ENCODE measurements around the gene ZNF407. TPM values are rescaled to one million over a fixed set of nuclear protein-coding genes. Genes with fewer than 3 reads are reported as not detected.

ZNF407 gene
- total and polyA plus RNA-seq, 2 experiments from 2014 or later: 2.1 to 10.4 TPM

DNA sequence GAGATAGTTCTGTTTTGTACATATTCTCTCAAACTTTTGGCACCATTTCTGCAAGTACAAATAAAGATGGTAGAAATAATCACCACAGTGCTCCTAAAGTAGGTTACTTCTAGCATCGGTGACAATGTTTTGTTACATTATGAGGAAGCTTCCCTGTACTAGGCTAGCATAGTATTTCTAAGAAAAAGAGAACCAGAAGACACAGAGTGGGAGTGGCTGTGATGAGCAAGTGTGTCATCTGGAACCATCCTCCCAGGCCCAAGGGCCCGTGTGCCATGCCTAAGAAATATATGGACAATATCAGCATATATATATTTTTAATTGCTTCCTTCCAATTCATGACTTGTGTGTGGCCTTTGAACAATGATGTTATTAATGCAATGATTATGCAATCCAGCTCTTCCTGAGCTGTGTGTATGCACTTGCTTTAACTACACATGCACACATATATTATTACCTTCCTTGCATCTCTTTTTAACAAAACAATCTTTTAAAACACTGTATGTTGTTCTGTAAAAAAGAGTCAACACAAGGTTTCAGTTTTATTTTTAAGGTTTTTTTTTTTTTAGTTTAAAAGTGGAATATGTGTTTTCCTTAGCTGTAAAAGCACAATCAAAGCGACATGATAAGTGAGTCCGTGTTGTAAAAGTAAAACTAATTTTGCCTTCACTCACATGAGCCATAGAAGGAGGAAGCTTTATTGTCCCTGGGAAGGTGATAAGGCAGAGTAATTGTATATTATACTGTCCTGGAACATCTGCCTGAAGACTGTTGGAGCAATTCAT lies 303.9 kb downstream of the ZNF407 start (continued):
- TF ChIP-seq, protein P1, sequence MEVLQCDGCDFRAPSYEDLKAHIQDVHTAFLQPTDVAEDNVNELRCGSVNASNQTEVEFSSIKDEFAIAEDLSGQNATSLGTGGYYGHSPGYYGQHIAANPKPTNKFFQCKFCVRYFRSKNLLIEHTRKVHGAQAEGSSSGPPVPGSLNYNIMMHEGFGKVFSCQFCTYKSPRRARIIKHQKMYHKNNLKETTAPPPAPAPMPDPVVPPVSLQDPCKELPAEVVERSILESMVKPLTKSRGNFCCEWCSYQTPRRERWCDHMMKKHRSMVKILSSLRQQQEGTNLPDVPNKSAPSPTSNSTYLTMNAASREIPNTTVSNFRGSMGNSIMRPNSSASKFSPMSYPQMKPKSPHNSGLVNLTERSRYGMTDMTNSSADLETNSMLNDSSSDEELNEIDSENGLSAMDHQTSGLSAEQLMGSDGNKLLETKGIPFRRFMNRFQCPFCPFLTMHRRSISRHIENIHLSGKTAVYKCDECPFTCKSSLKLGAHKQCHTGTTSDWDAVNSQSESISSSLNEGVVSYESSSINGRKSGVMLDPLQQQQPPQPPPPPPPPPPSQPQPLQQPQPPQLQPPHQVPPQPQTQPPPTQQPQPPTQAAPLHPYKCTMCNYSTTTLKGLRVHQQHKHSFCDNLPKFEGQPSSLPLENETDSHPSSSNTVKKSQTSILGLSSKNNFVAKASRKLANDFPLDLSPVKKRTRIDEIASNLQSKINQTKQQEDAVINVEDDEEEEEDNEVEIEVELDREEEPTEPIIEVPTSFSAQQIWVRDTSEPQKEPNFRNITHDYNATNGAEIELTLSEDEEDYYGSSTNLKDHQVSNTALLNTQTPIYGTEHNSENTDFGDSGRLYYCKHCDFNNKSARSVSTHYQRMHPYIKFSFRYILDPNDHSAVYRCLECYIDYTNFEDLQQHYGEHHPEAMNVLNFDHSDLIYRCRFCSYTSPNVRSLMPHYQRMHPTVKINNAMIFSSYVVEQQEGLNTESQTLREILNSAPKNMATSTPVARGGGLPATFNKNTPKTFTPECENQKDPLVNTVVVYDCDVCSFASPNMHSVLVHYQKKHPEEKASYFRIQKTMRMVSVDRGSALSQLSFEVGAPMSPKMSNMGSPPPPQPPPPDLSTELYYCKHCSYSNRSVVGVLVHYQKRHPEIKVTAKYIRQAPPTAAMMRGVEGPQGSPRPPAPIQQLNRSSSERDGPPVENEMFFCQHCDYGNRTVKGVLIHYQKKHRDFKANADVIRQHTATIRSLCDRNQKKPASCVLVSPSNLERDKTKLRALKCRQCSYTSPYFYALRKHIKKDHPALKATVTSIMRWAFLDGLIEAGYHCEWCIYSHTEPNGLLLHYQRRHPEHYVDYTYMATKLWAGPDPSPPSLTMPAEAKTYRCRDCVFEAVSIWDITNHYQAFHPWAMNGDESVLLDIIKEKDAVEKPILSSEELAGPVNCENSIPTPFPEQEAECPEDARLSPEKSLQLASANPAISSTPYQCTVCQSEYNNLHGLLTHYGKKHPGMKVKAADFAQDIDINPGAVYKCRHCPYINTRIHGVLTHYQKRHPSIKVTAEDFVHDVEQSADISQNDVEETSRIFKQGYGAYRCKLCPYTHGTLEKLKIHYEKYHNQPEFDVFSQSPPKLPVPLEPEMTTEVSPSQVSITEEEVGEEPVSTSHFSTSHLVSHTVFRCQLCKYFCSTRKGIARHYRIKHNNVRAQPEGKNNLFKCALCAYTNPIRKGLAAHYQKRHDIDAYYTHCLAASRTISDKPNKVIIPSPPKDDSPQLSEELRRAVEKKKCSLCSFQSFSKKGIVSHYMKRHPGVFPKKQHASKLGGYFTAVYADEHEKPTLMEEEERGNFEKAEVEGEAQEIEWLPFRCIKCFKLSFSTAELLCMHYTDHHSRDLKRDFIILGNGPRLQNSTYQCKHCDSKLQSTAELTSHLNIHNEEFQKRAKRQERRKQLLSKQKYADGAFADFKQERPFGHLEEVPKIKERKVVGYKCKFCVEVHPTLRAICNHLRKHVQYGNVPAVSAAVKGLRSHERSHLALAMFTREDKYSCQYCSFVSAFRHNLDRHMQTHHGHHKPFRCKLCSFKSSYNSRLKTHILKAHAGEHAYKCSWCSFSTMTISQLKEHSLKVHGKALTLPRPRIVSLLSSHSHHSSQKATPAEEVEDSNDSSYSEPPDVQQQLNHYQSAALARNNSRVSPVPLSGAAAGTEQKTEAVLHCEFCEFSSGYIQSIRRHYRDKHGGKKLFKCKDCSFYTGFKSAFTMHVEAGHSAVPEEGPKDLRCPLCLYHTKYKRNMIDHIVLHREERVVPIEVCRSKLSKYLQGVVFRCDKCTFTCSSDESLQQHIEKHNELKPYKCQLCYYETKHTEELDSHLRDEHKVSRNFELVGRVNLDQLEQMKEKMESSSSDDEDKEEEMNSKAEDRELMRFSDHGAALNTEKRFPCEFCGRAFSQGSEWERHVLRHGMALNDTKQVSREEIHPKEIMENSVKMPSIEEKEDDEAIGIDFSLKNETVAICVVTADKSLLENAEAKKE (CRISPR knock-in tag; IDR thresholded peaks at IDR 0.05): no peak
- TF ChIP-seq EZH2 (IDR thresholded peaks at IDR 0.05; ENCODE audit: low read depth, unreplicated experiment): no peak

DNA sequence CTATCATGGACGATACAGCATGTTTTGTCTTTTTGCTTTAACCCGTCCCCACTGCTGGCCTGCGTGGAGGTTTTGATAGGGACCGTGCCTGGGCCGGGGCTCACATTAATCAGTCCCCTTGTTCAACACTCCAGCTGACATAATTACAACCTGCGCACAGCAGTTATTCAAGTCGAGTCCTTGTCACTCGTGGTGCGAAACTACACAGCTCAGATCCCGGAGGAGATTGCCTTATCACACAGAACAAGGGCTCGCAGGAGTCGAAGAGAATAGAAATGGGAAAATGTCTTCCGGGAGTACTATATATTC lies 304.4 kb downstream of the ZNF407 start:
- no peaks in the 10 kb centered on the region for H3K9me3 Mint-ChIP-seq
- no peaks in the 10 kb centered on the region for H3K27me3 ChIP-seq (ENCODE audit: insufficient read depth)
- H3K4me2 ChIP-seq: no peak overlapping the region
- no peak for TF ChIP-seq EZH2 (IDR thresholded peaks at IDR 0.05; ENCODE audit: low read depth, unreplicated experiment)
- no peak for TF ChIP-seq JUNB (IDR thresholded peaks at IDR 0.05; ENCODE audit: unreplicated experiment)
- no peak for TF ChIP-seq CREB1 (CRISPR knock-in tag; IDR thresholded peaks at IDR 0.05; ENCODE audit: low read depth)
- TF ChIP-seq EZH2phosphoT487 (IDR thresholded peaks at IDR 0.05; ENCODE audit: unreplicated experiment): no peak
- TF ChIP-seq, protein P2, sequence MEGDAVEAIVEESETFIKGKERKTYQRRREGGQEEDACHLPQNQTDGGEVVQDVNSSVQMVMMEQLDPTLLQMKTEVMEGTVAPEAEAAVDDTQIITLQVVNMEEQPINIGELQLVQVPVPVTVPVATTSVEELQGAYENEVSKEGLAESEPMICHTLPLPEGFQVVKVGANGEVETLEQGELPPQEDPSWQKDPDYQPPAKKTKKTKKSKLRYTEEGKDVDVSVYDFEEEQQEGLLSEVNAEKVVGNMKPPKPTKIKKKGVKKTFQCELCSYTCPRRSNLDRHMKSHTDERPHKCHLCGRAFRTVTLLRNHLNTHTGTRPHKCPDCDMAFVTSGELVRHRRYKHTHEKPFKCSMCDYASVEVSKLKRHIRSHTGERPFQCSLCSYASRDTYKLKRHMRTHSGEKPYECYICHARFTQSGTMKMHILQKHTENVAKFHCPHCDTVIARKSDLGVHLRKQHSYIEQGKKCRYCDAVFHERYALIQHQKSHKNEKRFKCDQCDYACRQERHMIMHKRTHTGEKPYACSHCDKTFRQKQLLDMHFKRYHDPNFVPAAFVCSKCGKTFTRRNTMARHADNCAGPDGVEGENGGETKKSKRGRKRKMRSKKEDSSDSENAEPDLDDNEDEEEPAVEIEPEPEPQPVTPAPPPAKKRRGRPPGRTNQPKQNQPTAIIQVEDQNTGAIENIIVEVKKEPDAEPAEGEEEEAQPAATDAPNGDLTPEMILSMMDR (conservative IDR thresholded peaks at IDR 0.05; ENCODE audit: low read depth in 2 of 2): no peak
- TF ChIP-seq, protein P1 (CRISPR knock-in tag; IDR thresholded peaks at IDR 0.05): no peak

More for the DNA sequence above, 304.4 kb downstream of the ZNF407 start:
- ATAC-seq: no peak
- no peaks in the 10 kb centered on the region for H3K9me2 ChIP-seq (ENCODE audit: insufficient read depth)
- H3K4me3 Mint-ChIP-seq: no peak overlapping the region
- no peaks in the 10 kb centered on the region for H3K27me3 Mint-ChIP-seq (ENCODE audit: insufficient read depth, low read depth, poor library complexity)
- no peak overlapping the region for H3K27ac Mint-ChIP-seq
- H3K4me3 ChIP-seq: no peak overlapping the region
- H4K20me1 ChIP-seq (replicated peaks; ENCODE audit: insufficient read depth): no peaks in the 10 kb centered on the region
- no peak overlapping the region for H3K27ac ChIP-seq (ENCODE audit: low read depth)
- H3F3A ChIP-seq (replicated peaks; ENCODE audit: low read depth): no peaks in the 10 kb centered on the region
- no peaks in the 10 kb centered on the region for H3K4me1 ChIP-seq (ENCODE audit: insufficient read depth)
- H2AFZ ChIP-seq: no peak overlapping the region
- peaks cover 20% of the 10 kb centered on the region for H3K4me1 Mint-ChIP-seq
- H3K36me3 Mint-ChIP-seq (ENCODE audit: low read depth): no peaks in the 10 kb centered on the region
- no peaks in the 10 kb centered on the region for H3K36me3 ChIP-seq (ENCODE audit: insufficient read depth)
- no peaks in the 10 kb centered on the region for H3K79me2 ChIP-seq (replicated peaks; ENCODE audit: insufficient read depth)
- no peak for DNase-seq (ENCODE audit: low spot score)
